ENCODE results near the gene RBBP7. TPM values are rescaled to one million over a fixed set of nuclear protein-coding genes. Genes with fewer than 3 reads are reported as not detected.

The RBBP7 gene
- total RNA-seq (100 to 1,000 TPM in 3 of 5 donors, 10 to 100 TPM in 2; 60.9 to 150 (median 123) TPM), polyA plus RNA-seq (100 to 1,000 TPM in 1 of 3 donors, 10 to 100 TPM in 2; 81.8 to 152 (median 95.3) TPM)
- long read RNA-seq, donor 1, transcript RBBP7-203 (12 exons, 2,333 nt) = major isoform, 15 of 45 reads
- long read RNA-seq, donor 1, partial matches to known transcripts = 28 of 45 reads
- long read RNA-seq, donor 1, other reads (novel, unspliced or antisense) = 0 of 45 reads
- long read RNA-seq, donor 2, transcript RBBP7-203 (12 exons, 2,333 nt) = major isoform, 32 of 65 reads
- long read RNA-seq, donor 2, partial matches to known transcripts = 31 of 65 reads
- long read RNA-seq, donor 2, other reads (novel, unspliced or antisense) = 0 of 65 reads
- long read RNA-seq, donor 3, transcript RBBP7-203 (12 exons, 2,333 nt) = major isoform, 12 of 27 reads
- long read RNA-seq, donor 3, partial matches to known transcripts = 14 of 27 reads
- long read RNA-seq, donor 3, other reads (novel, unspliced or antisense) = 0 of 27 reads
- long read RNA-seq, donor 4, partial matches to known transcripts = 0 of 4 reads
- long read RNA-seq, donor 4, other reads (novel, unspliced or antisense) = 0 of 4 reads
- long read RNA-seq, donor 5, transcript RBBP7-203 (12 exons, 2,333 nt) = major isoform, 25 of 35 reads
- long read RNA-seq, donor 5, partial matches to known transcripts = 5 of 35 reads
- long read RNA-seq, donor 5, other reads (novel, unspliced or antisense) = 0 of 35 reads
- long read RNA-seq, donor 6, transcript RBBP7-203 (12 exons, 2,333 nt) = major isoform, 45 of 120 reads
- long read RNA-seq, donor 6, transcript RBBP7-201 (4 exons, 858 nt) = minor isoform, 5 of 120 reads
- long read RNA-seq, donor 6, partial matches to known transcripts = 65 of 120 reads
- long read RNA-seq, donor 6, other reads (novel, unspliced or antisense) = 0 of 120 reads
- long read RNA-seq, donor 7, transcript RBBP7-203 (12 exons, 2,333 nt) = major isoform, 35 of 48 reads
- long read RNA-seq, donor 7, partial matches to known transcripts = 11 of 48 reads
- long read RNA-seq, donor 7, other reads (novel, unspliced or antisense) = 0 of 48 reads
- long read RNA-seq, donor 8, transcript RBBP7-203 (12 exons, 2,333 nt) = major isoform, 20 of 44 reads
- long read RNA-seq, donor 8, partial matches to known transcripts = 18 of 44 reads
- long read RNA-seq, donor 8, other reads (novel, unspliced or antisense) = 0 of 44 reads
- long read RNA-seq, donor 9, transcript RBBP7-203 (12 exons, 2,333 nt) = major isoform, 17 of 42 reads
- long read RNA-seq, donor 9, partial matches to known transcripts = 21 of 42 reads
- long read RNA-seq, donor 9, other reads (novel, unspliced or antisense) = 0 of 42 reads
- long read RNA-seq, donor 10, transcript RBBP7-203 (12 exons, 2,333 nt) = major isoform, 5 of 14 reads
- long read RNA-seq, donor 10, partial matches to known transcripts = 7 of 14 reads
- long read RNA-seq, donor 10, other reads (novel, unspliced or antisense) = 0 of 14 reads

DNA sequence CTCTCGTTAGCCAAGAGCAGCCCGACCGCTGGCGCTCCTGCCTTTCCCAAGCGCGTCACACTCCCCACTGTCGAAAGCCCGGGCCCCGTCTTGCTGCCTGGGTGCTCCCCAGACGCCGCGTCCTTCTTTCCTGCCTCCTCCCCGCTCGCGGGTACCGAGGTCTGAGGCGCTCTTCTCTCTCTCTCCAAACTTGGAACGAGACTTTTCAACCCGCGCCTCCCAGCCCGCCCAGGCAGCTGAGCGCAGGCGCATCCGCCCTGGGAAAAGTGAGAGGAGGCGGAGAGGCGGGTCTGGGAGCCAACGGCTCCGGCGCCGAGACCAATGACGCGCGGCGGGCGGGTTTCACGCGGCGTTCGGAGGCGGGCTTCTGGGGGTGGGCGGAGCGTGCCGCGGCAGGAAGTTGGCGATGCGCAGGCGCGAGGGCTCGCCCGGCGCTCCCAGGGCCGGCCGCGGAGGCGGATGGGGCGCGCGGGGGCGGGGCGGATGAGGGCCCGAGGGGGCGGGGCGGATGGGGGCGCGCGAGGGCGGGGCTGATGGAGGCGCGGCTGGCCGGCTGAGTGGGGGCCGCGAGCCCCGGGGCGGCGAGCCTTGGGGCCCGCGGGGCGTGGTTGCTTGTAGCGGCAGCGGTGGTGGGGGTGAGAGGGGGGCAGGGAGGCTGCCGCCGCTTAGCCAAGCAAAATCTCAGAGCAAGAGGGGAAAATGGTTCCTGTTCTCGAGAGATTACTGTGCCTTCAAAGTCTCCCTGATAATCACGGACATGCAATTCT, at the start of gene RBBP7:
Gene RBBP7 (minus strand): TSS at position 268 of the 767 bp plus-strand sequence. CDS start 309 bp downstream, outside the sequence.
- WGBS, 5 donors = 0 to 6% (median 1%) methylated on average over 1 to 66 of the region's 84 CpGs
- H3K36me3 ChIP-seq = no peaks in the 10 kb centered on the region
- H3K27me3 ChIP-seq = peaks cover 0 to 10% (median 0%) of the 10 kb centered on the region in 3 donors
- intact Hi-C loops (cut with DNase I; ENCODE audit: low total_unique reads) = no loop called here
- no peaks in the 10 kb centered on the region for H3K9me3 ChIP-seq
- H3K27ac ChIP-seq = peak within 1 kb of the TSS; percentile 85 to 95 (median 93)
- DNase-seq = peak; percentile 91 to 98
- peak within 1 kb of the TSS; percentile 67 to 80 (median 70) for H3K4me3 ChIP-seq
- peaks cover 0 to 52% (median 29%) of the 10 kb centered on the region in 4 donors for H3K4me1 ChIP-seq
- TF ChIP-seq, protein P1, sequence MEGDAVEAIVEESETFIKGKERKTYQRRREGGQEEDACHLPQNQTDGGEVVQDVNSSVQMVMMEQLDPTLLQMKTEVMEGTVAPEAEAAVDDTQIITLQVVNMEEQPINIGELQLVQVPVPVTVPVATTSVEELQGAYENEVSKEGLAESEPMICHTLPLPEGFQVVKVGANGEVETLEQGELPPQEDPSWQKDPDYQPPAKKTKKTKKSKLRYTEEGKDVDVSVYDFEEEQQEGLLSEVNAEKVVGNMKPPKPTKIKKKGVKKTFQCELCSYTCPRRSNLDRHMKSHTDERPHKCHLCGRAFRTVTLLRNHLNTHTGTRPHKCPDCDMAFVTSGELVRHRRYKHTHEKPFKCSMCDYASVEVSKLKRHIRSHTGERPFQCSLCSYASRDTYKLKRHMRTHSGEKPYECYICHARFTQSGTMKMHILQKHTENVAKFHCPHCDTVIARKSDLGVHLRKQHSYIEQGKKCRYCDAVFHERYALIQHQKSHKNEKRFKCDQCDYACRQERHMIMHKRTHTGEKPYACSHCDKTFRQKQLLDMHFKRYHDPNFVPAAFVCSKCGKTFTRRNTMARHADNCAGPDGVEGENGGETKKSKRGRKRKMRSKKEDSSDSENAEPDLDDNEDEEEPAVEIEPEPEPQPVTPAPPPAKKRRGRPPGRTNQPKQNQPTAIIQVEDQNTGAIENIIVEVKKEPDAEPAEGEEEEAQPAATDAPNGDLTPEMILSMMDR (IDR thresholded peaks at IDR 0.05) = no peak
- peak; percentile 86 to 89 (median 87) for TF ChIP-seq POLR2AphosphoS5 (IDR thresholded peaks at IDR 0.05)
- TF ChIP-seq EP300 (IDR thresholded peaks at IDR 0.05) = no peak
- TF ChIP-seq POLR2A (IDR thresholded peaks at IDR 0.05) = peak in 2 of 4 donors; percentile 30 to 46

DNA sequence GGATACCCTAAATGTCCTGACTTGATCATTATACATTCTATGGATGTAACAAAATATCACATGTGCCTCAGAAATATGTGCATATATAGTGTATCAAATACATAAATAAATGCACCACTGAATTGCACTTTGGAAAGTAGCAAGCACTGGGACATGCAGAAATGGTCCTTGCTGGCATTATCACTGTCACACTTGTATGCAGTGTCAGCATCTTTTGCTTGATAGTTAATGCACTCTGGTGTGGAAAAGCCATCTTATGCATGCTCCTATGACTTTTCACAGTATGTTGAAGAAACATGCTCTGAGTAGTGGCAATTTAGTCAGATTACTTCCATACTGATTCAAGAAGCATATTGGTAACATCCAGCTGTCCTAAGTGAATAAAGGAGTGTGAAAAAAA, 48.8 kb upstream of the RBBP7 start:
- Histone ChIP-seq H3K27me3 (no peaks in the 10 kb centered on the region), H3K9me3 (no peaks in the 10 kb centered on the region), H3K36me3 (no peaks in the 10 kb centered on the region), H3K4me3 (no peak overlapping the region), H3K27ac (no peak overlapping the region), H3K4me1 (no peaks in the 10 kb centered on the region)
- DNase-seq = no peak
- intact Hi-C loops (cut with DNase I; ENCODE audit: low total_unique reads) = no loop called here
- no peak for TF ChIP-seq POLR2AphosphoS5 (IDR thresholded peaks at IDR 0.05)
- no peak for TF ChIP-seq EP300 (IDR thresholded peaks at IDR 0.05)
- TF ChIP-seq, protein P1 (IDR thresholded peaks at IDR 0.05) = no peak
- no peak for TF ChIP-seq POLR2A (IDR thresholded peaks at IDR 0.05)

DNA sequence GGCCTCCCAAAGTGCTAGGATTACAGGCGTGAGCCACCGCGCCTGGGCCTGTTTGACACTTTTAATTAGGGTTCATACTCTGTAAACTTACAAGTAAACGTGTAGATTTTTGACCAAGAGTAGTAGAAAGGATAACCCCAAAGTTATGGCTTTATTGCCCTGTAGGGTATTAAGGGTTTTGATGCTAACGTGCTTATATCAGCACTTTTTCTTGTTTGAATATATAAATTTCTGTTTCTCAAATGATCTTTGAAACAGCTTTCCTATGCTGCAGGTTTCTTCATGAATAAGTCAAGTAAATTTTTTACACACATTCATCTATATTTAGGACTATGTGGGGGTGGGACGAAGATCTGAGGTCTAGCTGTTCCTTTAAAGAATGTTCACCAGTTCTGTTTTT, 47.0 kb upstream of the RBBP7 start:
- no peaks in the 10 kb centered on the region for H3K27me3 ChIP-seq
- DNase-seq = no peak
- H3K4me1 ChIP-seq = no peaks in the 10 kb centered on the region
- WGBS, 5 donors = 74 to 95% (median 93%) methylated on average over 5 to 6 of the region's 6 CpGs
- no peaks in the 10 kb centered on the region for H3K36me3 ChIP-seq
- intact Hi-C loops (cut with DNase I; ENCODE audit: low total_unique reads) = no loop called here
- no peak overlapping the region for H3K4me3 ChIP-seq
- TF ChIP-seq POLR2AphosphoS5 (IDR thresholded peaks at IDR 0.05) = no peak
- TF ChIP-seq, protein P1 (IDR thresholded peaks at IDR 0.05) = no peak
- no peaks in the 10 kb centered on the region for H3K9me3 ChIP-seq
- H3K27ac ChIP-seq = no peak overlapping the region

All from stomach (tissue), 19 donors.